22Rv1 (cell line): Measurements from ENCODE around the gene CXCL17.

ENCODE experiments used
- ZFX ChIP-seq: fragments of 450-650 bp; IDR thresholded peaks from 2 replicates; pipeline ENCODE4 v1.6.1; 2017; ENCODE audit warnings: antibody characterized with exemption, borderline replicate concordance
- TF ChIP-seq, protein P1 (sequence below): fragments of 450-650 bp; IDR thresholded peaks from 2 replicates; pipeline ENCODE4 v1.5.1; 2017; ENCODE audit warnings: mild to moderate bottlenecking

GRCh38 chr19:42411581-42412178, 31.1 kb downstream of the CXCL17 start:
- TF ChIP-seq, protein P1, sequence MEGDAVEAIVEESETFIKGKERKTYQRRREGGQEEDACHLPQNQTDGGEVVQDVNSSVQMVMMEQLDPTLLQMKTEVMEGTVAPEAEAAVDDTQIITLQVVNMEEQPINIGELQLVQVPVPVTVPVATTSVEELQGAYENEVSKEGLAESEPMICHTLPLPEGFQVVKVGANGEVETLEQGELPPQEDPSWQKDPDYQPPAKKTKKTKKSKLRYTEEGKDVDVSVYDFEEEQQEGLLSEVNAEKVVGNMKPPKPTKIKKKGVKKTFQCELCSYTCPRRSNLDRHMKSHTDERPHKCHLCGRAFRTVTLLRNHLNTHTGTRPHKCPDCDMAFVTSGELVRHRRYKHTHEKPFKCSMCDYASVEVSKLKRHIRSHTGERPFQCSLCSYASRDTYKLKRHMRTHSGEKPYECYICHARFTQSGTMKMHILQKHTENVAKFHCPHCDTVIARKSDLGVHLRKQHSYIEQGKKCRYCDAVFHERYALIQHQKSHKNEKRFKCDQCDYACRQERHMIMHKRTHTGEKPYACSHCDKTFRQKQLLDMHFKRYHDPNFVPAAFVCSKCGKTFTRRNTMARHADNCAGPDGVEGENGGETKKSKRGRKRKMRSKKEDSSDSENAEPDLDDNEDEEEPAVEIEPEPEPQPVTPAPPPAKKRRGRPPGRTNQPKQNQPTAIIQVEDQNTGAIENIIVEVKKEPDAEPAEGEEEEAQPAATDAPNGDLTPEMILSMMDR, result no peak
- TF ChIP-seq ZFX, result no peak
